ENCODE results near the gene SMURF1.

Gene SMURF1

GRCh38 chr7:99141841-99142726, 1.8 kb downstream of the SMURF1 start:
- H3K9ac ChIP-seq (ENCODE audit: low read length in 2 of 2), result peak overlapping the region; percentile 77 to 87
- peaks cover 15% of the 10 kb centered on the region for H3K4me1 ChIP-seq (ENCODE audit: control insufficient read depth, insufficient read depth, low read length)
- H3K4me3 ChIP-seq (ENCODE audit: low read length in 2 of 2), result peak overlapping the region; percentile 77 to 83
- H3K36me3 ChIP-seq (ENCODE audit: control insufficient read depth in 2 of 2, insufficient read depth in 2 of 2, low read length in 2 of 2), result no peaks in the 10 kb centered on the region
- H3K27me3 ChIP-seq (ENCODE audit: control insufficient read depth in 1 of 2, insufficient read depth in 2 of 2, low read length in 2 of 2), result no peaks in the 10 kb centered on the region
- peak overlapping the region; percentile 84 for H3K27ac ChIP-seq (ENCODE audit: low read length)
- no peaks in the 10 kb centered on the region for H3K9me3 ChIP-seq (ENCODE audit: control insufficient read depth in 2 of 2, low read length in 2 of 2)

- H3K4me1 ChIP-seq (ENCODE audit: control insufficient read depth, insufficient read depth, low read length), result peaks cover 15% of the 10 kb centered on the region
- H3K27me3 ChIP-seq (ENCODE audit: control insufficient read depth in 1 of 2, insufficient read depth in 2 of 2, low read length in 2 of 2), result no peaks in the 10 kb centered on the region
- H3K9ac ChIP-seq (ENCODE audit: low read length in 2 of 2), result peak overlapping the region; percentile 77 to 87
- H3K36me3 ChIP-seq (ENCODE audit: control insufficient read depth in 2 of 2, insufficient read depth in 2 of 2, low read length in 2 of 2), result no peaks in the 10 kb centered on the region
- no peaks in the 10 kb centered on the region for H3K9me3 ChIP-seq (ENCODE audit: control insufficient read depth in 2 of 2, low read length in 2 of 2)
- peak overlapping the region; percentile 77 to 83 for H3K4me3 ChIP-seq (ENCODE audit: low read length in 2 of 2)
- H3K27ac ChIP-seq (ENCODE audit: low read length), result peak overlapping the region; percentile 84
These were observed 2.6 kb downstream of the SMURF1 start for GRCh38 chr7:99141334-99141733.

- H3K36me3 ChIP-seq (ENCODE audit: control insufficient read depth in 2 of 2, insufficient read depth in 2 of 2, low read length in 2 of 2), result no peaks in the 10 kb centered on the region
- no peaks in the 10 kb centered on the region for H3K27me3 ChIP-seq (ENCODE audit: control insufficient read depth in 1 of 2, insufficient read depth in 2 of 2, low read length in 2 of 2)
- H3K4me3 ChIP-seq (ENCODE audit: low read length in 2 of 2), result peak overlapping the region in 1 of 2 donors; percentile 77
- peaks cover 15% of the 10 kb centered on the region for H3K4me1 ChIP-seq (ENCODE audit: control insufficient read depth, insufficient read depth, low read length)
- no peaks in the 10 kb centered on the region for H3K9me3 ChIP-seq (ENCODE audit: control insufficient read depth in 2 of 2, low read length in 2 of 2)
- H3K9ac ChIP-seq (ENCODE audit: low read length in 2 of 2), result no peak overlapping the region
- peak overlapping the region; percentile 2 for H3K27ac ChIP-seq (ENCODE audit: low read length)
These were observed 3.1 kb downstream of the SMURF1 start for GRCh38 chr7:99140813-99141212.

- no peak overlapping the region for H3K27ac ChIP-seq (ENCODE audit: low read length)
- no peak overlapping the region for H3K9ac ChIP-seq (ENCODE audit: low read length in 2 of 2)
- no peak overlapping the region for H3K4me3 ChIP-seq (ENCODE audit: low read length in 2 of 2)
These were observed 4.9 kb downstream of the SMURF1 start for GRCh38 chr7:99139036-99139435.

GRCh38 chr7:99137411-99138180, 6.3 kb downstream of the SMURF1 start:
- Histone ChIP-seq H3K27ac (ENCODE audit: low read length) (no peak overlapping the region), H3K9me3 (ENCODE audit: control insufficient read depth in 2 of 2, low read length in 2 of 2) (no peaks in the 10 kb centered on the region), H3K9ac (ENCODE audit: low read length in 2 of 2) (peak overlapping the region; percentile 8 to 48), H3K4me1 (ENCODE audit: control insufficient read depth, insufficient read depth, low read length) (peaks cover 10% of the 10 kb centered on the region), H3K27me3 (ENCODE audit: control insufficient read depth in 1 of 2, insufficient read depth in 2 of 2, low read length in 2 of 2) (no peaks in the 10 kb centered on the region), H3K4me3 (ENCODE audit: low read length in 2 of 2) (peak overlapping the region; percentile 62 to 67), H3K36me3 (ENCODE audit: control insufficient read depth in 2 of 2, insufficient read depth in 2 of 2, low read length in 2 of 2) (no peaks in the 10 kb centered on the region)

More at GRCh38 chr7:99139036-99139435, 4.9 kb downstream of the SMURF1 start:
- peaks cover 10% of the 10 kb centered on the region for H3K4me1 ChIP-seq (ENCODE audit: control insufficient read depth, insufficient read depth, low read length)
- no peaks in the 10 kb centered on the region for H3K36me3 ChIP-seq (ENCODE audit: control insufficient read depth in 2 of 2, insufficient read depth in 2 of 2, low read length in 2 of 2)
- no peaks in the 10 kb centered on the region for H3K27me3 ChIP-seq (ENCODE audit: control insufficient read depth in 1 of 2, insufficient read depth in 2 of 2, low read length in 2 of 2)
- H3K9me3 ChIP-seq (ENCODE audit: control insufficient read depth in 2 of 2, low read length in 2 of 2), result no peaks in the 10 kb centered on the region

- no peak overlapping the region for H3K9ac ChIP-seq (ENCODE audit: low read length in 2 of 2)
- peaks cover 5% of the 10 kb centered on the region for H3K4me1 ChIP-seq (ENCODE audit: control insufficient read depth, insufficient read depth, low read length)
- H3K27me3 ChIP-seq (ENCODE audit: control insufficient read depth in 1 of 2, insufficient read depth in 2 of 2, low read length in 2 of 2), result no peaks in the 10 kb centered on the region
These were observed 8.0 kb downstream of the SMURF1 start for GRCh38 chr7:99135938-99136337.

GRCh38 chr7:99133766-99134564, 9.9 kb downstream of the SMURF1 start:
- Histone ChIP-seq H3K27me3 (ENCODE audit: control insufficient read depth in 1 of 2, insufficient read depth in 2 of 2, low read length in 2 of 2) (no peaks in the 10 kb centered on the region), H3K4me1 (ENCODE audit: control insufficient read depth, insufficient read depth, low read length) (peaks cover 5% of the 10 kb centered on the region), H3K9ac (ENCODE audit: low read length in 2 of 2) (no peak overlapping the region), H3K4me3 (ENCODE audit: low read length in 2 of 2) (no peak overlapping the region), H3K9me3 (ENCODE audit: control insufficient read depth in 2 of 2, low read length in 2 of 2) (no peaks in the 10 kb centered on the region), H3K27ac (ENCODE audit: low read length) (no peak overlapping the region), H3K36me3 (ENCODE audit: control insufficient read depth in 2 of 2, insufficient read depth in 2 of 2, low read length in 2 of 2) (no peaks in the 10 kb centered on the region)

More at GRCh38 chr7:99135938-99136337, 8.0 kb downstream of the SMURF1 start:
- no peaks in the 10 kb centered on the region for H3K9me3 ChIP-seq (ENCODE audit: control insufficient read depth in 2 of 2, low read length in 2 of 2)
- H3K27ac ChIP-seq (ENCODE audit: low read length), result no peak overlapping the region
- no peaks in the 10 kb centered on the region for H3K36me3 ChIP-seq (ENCODE audit: control insufficient read depth in 2 of 2, insufficient read depth in 2 of 2, low read length in 2 of 2)
- no peak overlapping the region for H3K4me3 ChIP-seq (ENCODE audit: low read length in 2 of 2)

GRCh38 chr7:99132595-99133321, 11.2 kb downstream of the SMURF1 start:
- Histone ChIP-seq H3K27me3 (ENCODE audit: control insufficient read depth in 1 of 2, insufficient read depth in 2 of 2, low read length in 2 of 2) (no peaks in the 10 kb centered on the region), H3K27ac (ENCODE audit: low read length) (no peak overlapping the region), H3K4me3 (ENCODE audit: low read length in 2 of 2) (no peak overlapping the region), H3K36me3 (ENCODE audit: control insufficient read depth in 2 of 2, insufficient read depth in 2 of 2, low read length in 2 of 2) (no peaks in the 10 kb centered on the region), H3K9me3 (ENCODE audit: control insufficient read depth in 2 of 2, low read length in 2 of 2) (no peaks in the 10 kb centered on the region), H3K4me1 (ENCODE audit: control insufficient read depth, insufficient read depth, low read length) (peaks cover 5% of the 10 kb centered on the region), H3K9ac (ENCODE audit: low read length in 2 of 2) (no peak overlapping the region)

- no peaks in the 10 kb centered on the region for H3K9me3 ChIP-seq (ENCODE audit: control insufficient read depth in 2 of 2, low read length in 2 of 2)
- no peak overlapping the region for H3K9ac ChIP-seq (ENCODE audit: low read length in 2 of 2)
- H3K27me3 ChIP-seq (ENCODE audit: control insufficient read depth in 1 of 2, insufficient read depth in 2 of 2, low read length in 2 of 2), result no peaks in the 10 kb centered on the region
- no peak overlapping the region for H3K27ac ChIP-seq (ENCODE audit: low read length)
- no peak overlapping the region for H3K4me3 ChIP-seq (ENCODE audit: low read length in 2 of 2)
- no peaks in the 10 kb centered on the region for H3K36me3 ChIP-seq (ENCODE audit: control insufficient read depth in 2 of 2, insufficient read depth in 2 of 2, low read length in 2 of 2)
- no peaks in the 10 kb centered on the region for H3K4me1 ChIP-seq (ENCODE audit: control insufficient read depth, insufficient read depth, low read length)
These were observed 12.6 kb downstream of the SMURF1 start for GRCh38 chr7:99131290-99131689.

GRCh38 chr7:99129536-99129935, 14.4 kb downstream of the SMURF1 start:
- H3K36me3 ChIP-seq (ENCODE audit: control insufficient read depth in 2 of 2, insufficient read depth in 2 of 2, low read length in 2 of 2), result no peaks in the 10 kb centered on the region
- no peaks in the 10 kb centered on the region for H3K4me1 ChIP-seq (ENCODE audit: control insufficient read depth, insufficient read depth, low read length)
- H3K9ac ChIP-seq (ENCODE audit: low read length in 2 of 2), result no peak overlapping the region

More at GRCh38 chr7:99129536-99129935, 14.4 kb downstream of the SMURF1 start:
- no peaks in the 10 kb centered on the region for H3K9me3 ChIP-seq (ENCODE audit: control insufficient read depth in 2 of 2, low read length in 2 of 2)
- H3K27me3 ChIP-seq (ENCODE audit: control insufficient read depth in 1 of 2, insufficient read depth in 2 of 2, low read length in 2 of 2), result no peaks in the 10 kb centered on the region
- H3K4me3 ChIP-seq (ENCODE audit: low read length in 2 of 2), result no peak overlapping the region
- no peak overlapping the region for H3K27ac ChIP-seq (ENCODE audit: low read length)
